UCSD-AML1 (cell line): ENCODE data around the gene GAS2L3.
"Not testable (repeated sequence)": the region's sequence is repeated elsewhere in the genome, so short reads cannot be mapped to it uniquely, and the experiment has no call there.

Source experiments
- DNase-seq: peaks from one replicate; lab custom pipeline; 2025; ENCODE audit not compliant: unreplicated experiment; lab: John Stamatoyannopoulos, UW

The GAS2L3 gene

DNA sequence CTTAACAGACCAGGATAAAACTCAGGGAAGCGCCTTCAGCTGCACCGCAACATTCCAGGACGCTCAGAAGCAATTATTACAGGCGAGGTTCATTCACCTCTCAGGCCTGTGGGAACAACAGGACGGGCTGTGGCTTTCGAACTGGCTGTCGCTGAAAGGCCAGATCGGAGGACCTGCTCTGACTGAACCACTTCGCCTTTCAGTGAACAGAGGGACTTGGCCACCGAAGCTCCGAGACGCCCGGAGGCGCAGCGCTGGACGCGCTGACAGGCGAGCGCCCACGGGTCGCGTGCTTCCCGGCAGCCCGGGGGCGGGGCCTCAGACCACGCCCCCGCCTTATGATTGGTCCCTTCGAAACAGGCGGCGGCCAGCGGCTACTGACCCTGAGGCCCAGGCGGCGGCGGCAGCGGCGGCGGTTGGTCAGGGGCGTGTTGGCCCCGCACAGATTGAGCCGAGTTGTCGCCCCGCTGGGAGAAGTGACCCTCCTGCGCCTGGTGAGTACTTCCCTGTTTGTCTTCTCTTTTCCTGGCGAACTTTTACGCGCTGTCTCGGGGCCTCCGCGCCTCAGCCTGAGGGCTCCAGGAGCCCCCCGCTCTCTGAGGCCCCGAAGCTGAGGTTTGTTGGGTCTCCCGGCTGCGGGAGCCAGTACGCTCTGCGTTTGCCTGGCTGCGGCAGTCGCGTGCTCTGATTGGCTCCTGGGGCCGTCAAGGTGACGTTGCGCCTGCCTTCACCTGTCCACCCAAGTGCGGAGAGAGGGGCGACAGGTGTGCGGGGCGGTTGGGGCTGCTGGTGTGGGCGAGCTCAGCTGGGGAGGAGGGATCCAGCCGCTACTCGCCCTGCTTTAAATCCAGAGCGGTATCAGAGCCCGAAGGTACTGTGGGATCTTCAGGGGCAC, at the start of gene GAS2L3:
Gene GAS2L3 (plus strand): TSS at position 393 of the 895 bp plus-strand sequence. CDS start 21,221 bp downstream, outside the sequence.
- DNase-seq, result no peak

- no peak for DNase-seq
These were observed 45.5 kb upstream of the GAS2L3 start for GRCh38 chr12:100528034-100528433.

GRCh38 chr12:100528471-100529127, 44.9 kb upstream of the GAS2L3 start:
- DNase-seq, result no peak

GRCh38 chr12:100529756-100530350, 43.6 kb upstream of the GAS2L3 start:
- DNase-seq, result no peak

GRCh38 chr12:100533376-100533775, 40.1 kb upstream of the GAS2L3 start:
- DNase-seq, result no peak

GRCh38 chr12:100534625-100535227, 38.8 kb upstream of the GAS2L3 start:
- no peak for DNase-seq

DNA sequence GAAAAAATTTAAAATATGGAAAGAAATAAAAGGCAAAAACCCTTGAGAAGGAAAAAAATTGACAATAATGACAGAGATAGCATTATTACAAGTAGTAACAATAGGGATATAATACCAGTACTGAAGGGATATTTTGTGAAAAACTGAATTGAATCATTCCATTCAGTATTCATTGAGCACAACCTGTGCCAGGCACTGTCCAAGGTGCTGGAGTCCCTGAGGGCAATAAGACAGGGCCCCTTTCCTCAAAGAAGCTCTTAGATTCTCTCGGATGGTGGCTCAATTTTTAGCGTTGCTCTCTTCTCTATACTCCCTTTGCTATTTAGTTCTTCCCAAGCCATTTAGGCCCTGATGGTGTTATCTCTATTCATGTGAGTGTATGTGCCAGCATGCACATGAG, 34.3 kb upstream of the GAS2L3 start:
- peak; percentile 19 for DNase-seq

- no peak for DNase-seq
These were observed 29.3 kb upstream of the GAS2L3 start for GRCh38 chr12:100544165-100544564.

- no peak for DNase-seq
These were observed 28.4 kb upstream of the GAS2L3 start for GRCh38 chr12:100545092-100545491.

DNA sequence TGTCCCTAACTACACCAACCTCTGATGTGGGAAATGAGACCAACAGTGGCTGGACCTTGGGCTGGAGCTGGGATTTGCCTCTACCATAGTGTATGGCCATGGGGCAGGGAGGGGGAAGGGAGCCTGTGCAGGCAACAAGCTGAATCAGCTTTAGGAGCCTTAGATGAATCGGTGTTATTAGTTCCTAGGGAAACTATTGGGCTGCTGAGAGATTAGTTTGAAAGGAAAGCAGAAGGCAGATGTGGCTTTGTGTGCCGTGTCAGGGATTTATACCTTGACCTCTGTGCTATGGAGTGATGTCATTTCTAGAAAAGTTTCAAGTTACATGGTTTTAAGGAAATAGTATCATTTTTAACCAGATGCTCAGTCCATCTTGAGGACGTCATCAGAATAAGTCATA, 19.5 kb upstream of the GAS2L3 start:
- DNase-seq, result no peak

DNA sequence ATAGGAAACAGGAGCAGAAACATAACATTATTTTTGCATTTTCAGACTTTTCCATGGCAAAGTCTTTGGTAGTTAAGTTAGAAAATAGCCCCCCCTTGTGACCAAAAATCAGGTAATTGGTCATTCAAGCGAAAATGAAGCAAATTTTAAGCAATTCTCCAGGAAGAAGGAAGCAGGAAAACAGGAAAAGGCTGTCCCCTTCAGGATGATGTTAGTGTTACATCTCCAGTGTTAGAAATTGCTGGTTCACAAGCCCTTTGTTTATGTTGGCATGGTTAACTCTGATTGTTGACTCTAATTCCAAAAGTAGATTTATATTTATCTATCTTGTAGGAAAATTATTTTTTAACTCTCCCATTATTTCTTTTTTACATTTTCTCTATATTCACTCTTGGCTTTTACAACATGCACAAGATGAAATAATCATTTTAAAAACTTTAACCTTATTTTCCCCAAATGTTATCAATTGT, 18.8 kb upstream of the GAS2L3 start:
- DNase-seq, result no peak

GRCh38 chr12:100555722-100556121, 17.8 kb upstream of the GAS2L3 start:
- DNase-seq, result no peak

DNA sequence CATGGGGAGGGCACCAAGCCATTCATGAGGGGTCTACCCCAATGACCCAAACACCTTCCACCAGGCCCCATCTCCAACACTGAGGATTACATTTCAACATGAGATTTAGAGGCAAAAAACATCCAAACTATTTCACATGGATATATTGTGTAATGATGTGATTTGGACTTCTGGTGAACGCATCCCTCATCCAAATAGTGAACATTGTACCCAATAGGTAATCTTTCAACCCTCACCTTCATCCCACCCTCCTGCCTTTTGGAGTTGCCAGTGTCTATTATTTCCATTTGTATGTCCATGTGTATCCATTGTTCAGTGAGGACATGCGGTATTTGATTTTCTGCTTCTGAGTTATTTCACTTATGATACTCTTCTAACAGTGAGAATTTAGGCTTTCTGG, 16.1 kb upstream of the GAS2L3 start:
- no peak for DNase-seq

GRCh38 chr12:100559261-100559660, 14.2 kb upstream of the GAS2L3 start:
- not testable (repeated sequence) for DNase-seq

DNA sequence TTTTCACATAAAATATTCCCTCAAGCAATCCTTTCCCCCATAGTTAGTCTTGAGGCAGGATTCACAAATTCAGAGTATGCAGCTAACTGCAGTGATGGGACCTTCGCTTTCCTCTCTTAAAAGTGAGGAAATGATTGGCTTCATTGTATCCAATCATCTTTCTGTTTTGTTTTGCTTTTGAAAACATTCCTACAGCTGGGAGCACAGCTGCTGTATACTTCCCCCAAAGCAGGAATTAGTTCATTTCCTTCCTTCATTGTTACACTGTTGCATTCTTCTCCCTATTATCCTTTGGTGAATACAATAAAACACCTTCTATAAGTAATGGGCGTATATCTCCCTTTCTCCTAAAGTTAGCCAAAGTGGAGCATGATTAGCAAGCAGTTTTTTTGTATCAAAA, 9.4 kb upstream of the GAS2L3 start:
- DNase-seq, result no peak

- DNase-seq, result no peak
These were observed 8.5 kb upstream of the GAS2L3 start for GRCh38 chr12:100564905-100565467.

DNA sequence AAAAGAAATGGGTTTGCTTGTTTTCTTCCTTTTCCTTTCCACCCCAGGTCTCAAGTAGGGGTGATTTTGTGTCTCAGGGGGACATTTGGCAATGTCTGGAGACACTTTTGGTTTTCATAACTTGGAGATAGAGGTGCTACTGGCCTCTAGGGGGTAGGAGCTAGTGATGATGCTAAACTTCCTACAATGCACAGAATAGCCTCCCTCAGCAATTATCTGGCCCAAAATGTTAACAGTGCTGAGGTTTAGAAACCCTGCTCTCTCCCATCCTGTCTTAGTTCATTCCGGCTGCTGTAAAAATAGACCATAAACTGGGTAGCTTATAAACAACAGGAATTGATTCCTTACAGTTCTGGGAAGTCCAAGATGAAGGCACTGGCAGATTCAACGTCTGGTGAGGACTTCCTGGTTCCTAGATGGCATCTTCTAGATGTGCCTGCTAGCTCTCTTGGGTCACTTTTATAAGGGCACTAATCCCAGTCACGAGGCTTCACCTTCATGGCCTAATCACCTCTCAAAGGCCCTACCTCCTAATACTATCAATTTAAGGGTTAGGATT, 7.4 kb upstream of the GAS2L3 start:
- no peak for DNase-seq

GRCh38 chr12:100566887-100567637, 6.4 kb upstream of the GAS2L3 start:
- no peak for DNase-seq

GRCh38 chr12:100567945-100568344, 5.5 kb upstream of the GAS2L3 start:
- no peak for DNase-seq

GRCh38 chr12:100572184-100572583, 1.3 kb upstream of the GAS2L3 start:
- DNase-seq, result no peak
